HT-29 (cell line): Measurements from ENCODE around the gene SLC17A9. TPM values are rescaled to one million over a fixed set of nuclear protein-coding genes. Genes with fewer than 3 reads are reported as not detected.

Experiments
- DNase-seq: peaks from one replicate; pipeline ENCODE4 v3.0.0-alpha.2; 2015; ENCODE audit warnings: low spot score
- total RNA-seq: library from RNA; depleted of rRNA; stranded (reverse); fragments of >200 nt; shearing (Covaris generic); gene quantifications from 2 replicates; pipeline ENCODE4 v1.2.3, GENCODE V29; 2014

The SLC17A9 gene
- total RNA-seq, 1 experiment from 2014 or later = 127 TPM

- DNase-seq = no peak
These were observed 29.9 kb downstream of the SLC17A9 start for GRCh38 chr20:62982124-62983075.

GRCh38 chr20:62983210-62983609 lies 30.7 kb downstream of the SLC17A9 start:
- no peak for DNase-seq

GRCh38 chr20:62984666-62985443 lies 32.3 kb downstream of the SLC17A9 start:
- DNase-seq = no peak

- DNase-seq = no peak
These were observed 32.9 kb downstream of the SLC17A9 start for GRCh38 chr20:62985444-62985778.

- no peak for DNase-seq
These were observed 33.8 kb downstream of the SLC17A9 start for GRCh38 chr20:62986257-62986800.

GRCh38 chr20:62987114-62987513 lies 34.6 kb downstream of the SLC17A9 start:
- DNase-seq = no peak

- DNase-seq = no peak
These were observed 36.7 kb downstream of the SLC17A9 start for GRCh38 chr20:62989201-62989601.

GRCh38 chr20:62990306-62990825 lies 37.9 kb downstream of the SLC17A9 start:
- no peak for DNase-seq

- no peak for DNase-seq
These were observed 38.8 kb downstream of the SLC17A9 start for GRCh38 chr20:62991196-62991807.

GRCh38 chr20:62991863-62992262 lies 39.4 kb downstream of the SLC17A9 start:
- DNase-seq = no peak

GRCh38 chr20:62993856-62994494 lies 41.5 kb downstream of the SLC17A9 start:
- DNase-seq = no peak

GRCh38 chr20:62994869-62995281 lies 42.4 kb downstream of the SLC17A9 start:
- DNase-seq = no peak

- no peak for DNase-seq
These were observed 43.0 kb downstream of the SLC17A9 start for GRCh38 chr20:62995481-62995880.

- no peak for DNase-seq
These were observed 43.5 kb downstream of the SLC17A9 start for GRCh38 chr20:62995898-62996595.

- DNase-seq = no peak
These were observed 44.1 kb downstream of the SLC17A9 start for GRCh38 chr20:62996596-62996982.

GRCh38 chr20:62997417-62998035 lies 45.0 kb downstream of the SLC17A9 start:
- DNase-seq = no peak

GRCh38 chr20:62998449-62998848 lies 45.9 kb downstream of the SLC17A9 start:
- DNase-seq = no peak

GRCh38 chr20:62999580-62999979 lies 47.1 kb downstream of the SLC17A9 start:
- DNase-seq = no peak

- no peak for DNase-seq
These were observed 47.5 kb downstream of the SLC17A9 start for GRCh38 chr20:63000036-63000435.

- DNase-seq = no peak
These were observed 48.4 kb downstream of the SLC17A9 start for GRCh38 chr20:63000958-63001357.
